ENCODE results near the gene PTPRM.

- TF ChIP-seq CTCF (conservative IDR thresholded peaks at IDR 0.05; ENCODE audit: low read length): no peak
- TF ChIP-seq EZH2phosphoT487 (IDR thresholded peaks at IDR 0.05; ENCODE audit: borderline replicate concordance): no peak
These were observed 9.6 kb downstream of the PTPRM start for GRCh38 chr18:7576685-7577084.

Measured in Loucy (cell line).